Brain microvascular endothelial cell (primary cell): ENCODE data around the gene CCNT2.

Experiments used
- DNase-seq: peaks from one replicate; pipeline ENCODE4 v3.0.0-alpha.2; 2020
- H3K27ac ChIP-seq: fragments of 250-450 bp; sonication (Bioruptor Pico); 2 replicates; pipeline ENCODE4 v1.5.1; 2020; ENCODE audit warnings: mild to moderate bottlenecking, moderate library complexity
- H3K27me3 ChIP-seq: fragments of 250-450 bp; sonication (Bioruptor Pico); replicated peaks from 2 replicates; pipeline ENCODE4 v1.5.1; 2020; ENCODE audit warnings: mild to moderate bottlenecking
- H3K36me3 ChIP-seq: fragments of 250-450 bp; sonication (Bioruptor Pico); replicated peaks from 2 replicates; pipeline ENCODE4 v1.5.1; 2020; ENCODE audit warnings: mild to moderate bottlenecking
- H3K4me3 ChIP-seq: 2 replicates; pipeline ENCODE4 v1.5.1; 2011; ENCODE audit warnings: low read depth, mild to moderate bottlenecking, control low read depth, low read length, moderate library complexity
- in situ Hi-C: cut with HindIII; loops from 2 replicates; pipeline ENCODE4 v1.10.0; 2017; ENCODE audit warnings: low sequenced_read_pairs, low pct_ligation_motif_present
- TF ChIP-seq, protein P1 (sequence below): IDR thresholded peaks from 2 replicates; pipeline ENCODE4 v1.5.1; 2011; ENCODE audit warnings: low read depth, mild to moderate bottlenecking, moderate library complexity, low read length, control low read depth, inconsistent platforms; ENCODE audit errors: missing control alignments

The CCNT2 gene

DNA sequence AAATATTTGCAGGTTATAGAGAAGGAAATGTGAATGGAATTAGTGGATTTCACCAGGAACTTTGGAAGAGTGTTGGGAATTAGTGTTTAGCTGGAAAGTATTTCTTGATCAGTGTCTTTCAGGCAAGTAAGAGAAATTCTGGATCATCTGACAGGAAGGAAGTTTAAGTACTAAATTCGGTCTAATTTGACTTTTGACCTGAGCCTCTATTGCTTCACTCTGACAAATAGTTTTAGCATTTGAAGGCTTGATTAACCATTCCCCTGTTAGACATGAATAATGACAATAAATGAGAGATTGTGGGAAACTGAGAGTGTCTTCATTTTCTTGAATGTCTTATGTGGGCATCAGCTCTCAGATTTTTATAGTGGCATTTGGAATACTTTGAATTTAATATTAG, 16.0 kb downstream of the CCNT2 start:
- DNase-seq, result no peak
- TF ChIP-seq, protein P1, sequence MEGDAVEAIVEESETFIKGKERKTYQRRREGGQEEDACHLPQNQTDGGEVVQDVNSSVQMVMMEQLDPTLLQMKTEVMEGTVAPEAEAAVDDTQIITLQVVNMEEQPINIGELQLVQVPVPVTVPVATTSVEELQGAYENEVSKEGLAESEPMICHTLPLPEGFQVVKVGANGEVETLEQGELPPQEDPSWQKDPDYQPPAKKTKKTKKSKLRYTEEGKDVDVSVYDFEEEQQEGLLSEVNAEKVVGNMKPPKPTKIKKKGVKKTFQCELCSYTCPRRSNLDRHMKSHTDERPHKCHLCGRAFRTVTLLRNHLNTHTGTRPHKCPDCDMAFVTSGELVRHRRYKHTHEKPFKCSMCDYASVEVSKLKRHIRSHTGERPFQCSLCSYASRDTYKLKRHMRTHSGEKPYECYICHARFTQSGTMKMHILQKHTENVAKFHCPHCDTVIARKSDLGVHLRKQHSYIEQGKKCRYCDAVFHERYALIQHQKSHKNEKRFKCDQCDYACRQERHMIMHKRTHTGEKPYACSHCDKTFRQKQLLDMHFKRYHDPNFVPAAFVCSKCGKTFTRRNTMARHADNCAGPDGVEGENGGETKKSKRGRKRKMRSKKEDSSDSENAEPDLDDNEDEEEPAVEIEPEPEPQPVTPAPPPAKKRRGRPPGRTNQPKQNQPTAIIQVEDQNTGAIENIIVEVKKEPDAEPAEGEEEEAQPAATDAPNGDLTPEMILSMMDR, result no peak
- in situ Hi-C loops, result no loop called here
- H3K27me3 ChIP-seq, result no peaks in the 10 kb centered on the region
- peaks cover 6% of the 10 kb centered on the region for H3K36me3 ChIP-seq
- H3K4me3 ChIP-seq, result no peak overlapping the region
- H3K27ac ChIP-seq, result no peak overlapping the region

DNA sequence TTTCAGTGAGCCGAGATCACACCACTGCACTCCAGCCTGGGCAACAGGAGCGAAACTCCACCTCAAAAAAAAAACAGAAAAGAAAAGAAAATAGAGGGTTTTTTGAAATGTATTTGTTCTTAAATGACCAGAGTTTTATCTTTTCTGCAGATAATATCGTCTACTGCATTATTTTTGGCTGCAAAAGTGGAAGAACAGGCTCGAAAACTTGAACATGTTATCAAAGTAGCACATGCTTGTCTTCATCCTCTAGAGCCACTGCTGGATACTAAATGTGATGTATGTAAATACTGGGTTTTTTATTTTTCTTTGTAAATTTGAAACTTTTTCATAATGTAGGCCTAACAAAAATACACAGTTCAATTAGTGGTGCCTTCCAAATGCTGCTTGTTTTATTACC, 18.1 kb downstream of the CCNT2 start:
- Histone ChIP-seq H3K36me3 (peaks cover 16% of the 10 kb centered on the region), H3K4me3 (no peak overlapping the region), H3K27ac (no peak overlapping the region), H3K27me3 (no peaks in the 10 kb centered on the region)
- no peak for DNase-seq
- TF ChIP-seq, protein P1, result no peak
- in situ Hi-C loops, result no loop called here

DNA sequence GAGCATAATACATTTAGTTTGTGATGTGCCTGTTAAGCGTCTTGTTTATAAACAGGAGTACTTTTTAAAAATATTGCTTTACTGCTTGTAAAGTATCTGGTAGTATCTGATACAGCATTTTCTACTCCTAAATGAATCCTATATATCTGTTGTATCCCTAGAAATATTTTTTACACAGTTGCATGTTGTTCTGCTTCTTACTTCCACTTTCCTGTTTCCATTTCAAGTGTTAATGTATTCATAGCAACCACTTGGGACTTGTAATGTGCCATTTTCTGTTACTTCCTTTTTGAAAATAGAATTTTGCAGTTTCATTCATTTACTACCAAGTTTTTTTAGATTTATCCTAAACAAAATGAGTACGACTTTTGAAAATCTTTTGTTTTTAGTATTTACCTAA, 24.9 kb downstream of the CCNT2 start:
- Histone ChIP-seq H3K4me3 (no peak overlapping the region), H3K36me3 (peaks cover 17% of the 10 kb centered on the region), H3K27ac (no peak overlapping the region), H3K27me3 (no peaks in the 10 kb centered on the region)
- DNase-seq, result no peak
- in situ Hi-C loops, result no loop called here
- TF ChIP-seq, protein P1, result no peak

DNA sequence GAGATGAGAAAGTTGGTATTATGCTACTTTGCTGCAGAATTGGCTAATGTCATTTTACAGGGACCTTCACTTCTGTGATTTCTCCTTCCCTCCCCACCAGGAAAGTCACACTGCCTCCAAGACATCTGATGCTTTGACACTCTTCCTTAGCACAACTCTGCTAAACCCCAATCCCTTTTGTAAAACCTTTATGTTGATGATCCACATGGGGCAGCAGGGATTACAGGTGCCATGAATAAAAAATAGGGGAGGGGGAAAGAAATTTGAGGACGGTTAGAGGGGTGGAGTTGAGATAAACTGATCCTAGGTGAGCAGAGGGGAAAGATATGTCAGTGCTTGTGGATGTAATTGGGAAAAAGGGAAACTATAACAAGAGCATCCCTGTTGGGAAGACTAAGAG, 26.4 kb downstream of the CCNT2 start:
- no peak overlapping the region for H3K4me3 ChIP-seq
- TF ChIP-seq, protein P1, result no peak
- H3K27ac ChIP-seq, result no peak overlapping the region
- H3K36me3 ChIP-seq, result peaks cover 16% of the 10 kb centered on the region
- H3K27me3 ChIP-seq, result no peaks in the 10 kb centered on the region
- no peak for DNase-seq
- in situ Hi-C loops, result no loop called here

DNA sequence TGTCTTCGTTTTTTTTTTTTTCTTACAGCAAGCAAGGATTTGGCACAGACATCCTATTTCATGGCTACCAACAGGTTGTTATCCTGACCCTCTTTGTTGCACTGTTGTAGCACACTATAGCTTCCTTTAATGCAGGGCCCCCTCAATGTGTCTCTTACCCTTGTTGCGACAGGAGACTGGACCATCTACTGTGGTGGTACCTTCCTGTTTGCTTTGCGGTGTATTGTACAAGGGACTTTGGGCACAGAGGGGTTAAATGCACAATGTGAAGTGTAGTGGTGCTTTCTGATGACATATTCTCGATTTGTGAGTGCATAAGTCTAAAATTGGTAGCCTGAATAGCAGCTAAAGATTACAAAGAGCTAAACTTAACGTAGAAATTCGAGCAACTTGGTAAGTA, 27.5 kb downstream of the CCNT2 start:
- no peak overlapping the region for H3K27ac ChIP-seq
- peaks cover 16% of the 10 kb centered on the region for H3K36me3 ChIP-seq
- in situ Hi-C loops, result no loop called here
- no peak for DNase-seq
- no peak overlapping the region for H3K4me3 ChIP-seq
- no peaks in the 10 kb centered on the region for H3K27me3 ChIP-seq
- TF ChIP-seq, protein P1, result no peak

DNA sequence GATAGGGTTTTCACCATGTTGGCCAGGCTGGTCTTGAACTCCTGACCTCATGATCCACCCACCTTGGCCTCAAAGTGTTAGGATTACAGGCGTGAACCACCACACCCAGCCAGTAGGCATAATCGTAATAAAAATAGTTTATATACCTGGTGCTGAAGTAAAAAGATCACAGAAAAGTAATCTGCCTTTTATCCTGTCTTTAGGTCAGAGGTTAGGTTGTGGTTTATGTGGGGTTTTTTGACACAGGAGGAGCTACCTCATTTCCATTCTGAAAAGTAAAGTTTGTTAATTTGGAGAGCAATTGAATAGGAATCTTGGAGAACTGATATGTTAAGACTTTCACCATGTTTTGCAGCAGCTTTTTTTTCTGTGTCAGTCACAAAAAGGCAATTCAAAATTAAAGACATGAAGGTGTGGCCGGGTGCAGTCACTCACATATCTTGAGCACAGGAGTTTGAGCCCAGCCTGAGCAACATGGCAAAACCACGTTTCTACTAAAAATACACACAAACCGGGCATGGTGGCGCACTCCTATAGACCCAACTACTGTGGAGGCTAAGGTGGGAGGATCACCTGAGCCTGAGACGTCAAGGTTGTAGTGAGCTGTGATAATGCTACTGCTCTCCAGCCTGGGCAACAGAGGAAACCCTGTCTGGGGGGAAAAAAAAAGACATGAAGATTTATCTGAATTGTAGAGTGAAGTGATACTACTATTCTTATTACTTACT, 31.5 kb downstream of the CCNT2 start:
- peaks cover 35% of the 10 kb centered on the region for H3K36me3 ChIP-seq
- in situ Hi-C loops, result no loop called here
- no peak for DNase-seq
- H3K27ac ChIP-seq, result no peak overlapping the region
- H3K27me3 ChIP-seq, result no peaks in the 10 kb centered on the region
- TF ChIP-seq, protein P1, result no peak
- H3K4me3 ChIP-seq, result no peak overlapping the region
